Activated naive CD4-positive, alpha-beta T cell treated with anti-CD3 and anti-CD28 coated beads for 36 hours (primary cell): ENCODE measurements around the gene MARCHF11. TPM values are rescaled to one million over a fixed set of nuclear protein-coding genes. Genes with fewer than 3 reads are reported as not detected.

Experiments
- CTCF ChIA-PET: fragments of 350-600 bp; sonication (Branson Sonifier 250); formaldehyde crosslinking; loops from one replicate; lab custom pipeline; 2021; ENCODE audit warnings: antibody characterized with exemption; lab: Charles Lee
- DNase-seq: peaks from one replicate; pipeline ENCODE4 v3.0.0-alpha.2; 2020
- H3K27ac Mint-ChIP-seq: one replicate; pipeline ENCODE4 v1.8.0; 2021; ENCODE audit warnings: mild to moderate bottlenecking, mixed read lengths
- H3K27me3 Mint-ChIP-seq: one replicate; pipeline ENCODE4 v1.8.0; 2021; ENCODE audit warnings: low read depth, mixed read lengths
- H3K36me3 Mint-ChIP-seq: one replicate; pipeline ENCODE4 v1.8.0; 2021; ENCODE audit warnings: low read depth, mixed read lengths
- H3K4me1 Mint-ChIP-seq: one replicate; pipeline ENCODE4 v1.8.0; 2021; ENCODE audit warnings: low read depth, mixed read lengths
- H3K4me3 Mint-ChIP-seq: one replicate; pipeline ENCODE4 v1.8.0; 2021; ENCODE audit warnings: mild to moderate bottlenecking, moderate library complexity, mixed read lengths
- H3K9me3 Mint-ChIP-seq: one replicate; pipeline ENCODE4 v1.8.0; 2021; ENCODE audit warnings: mixed read lengths
- intact Hi-C: fragments of 100-400 bp; cut with micrococcal nuclease; formaldehyde crosslinking; loops from one replicate; pipeline ENCODE4 v1.15.1; 2023
- total RNA-seq, 2 experiments: library from RNA; stranded (reverse); gene quantifications; one replicate each; pipeline ENCODE4 v1.2.3, GENCODE V29; 2021

Gene MARCHF11
- total RNA-seq: not detected

- intact Hi-C loops: no loop called here
- peaks cover 41% of the 10 kb centered on the region for H3K27me3 Mint-ChIP-seq
- DNase-seq: no peak
Observed at GRCh38 chr5:16179511-16179935, at the start of gene MARCHF11. Gene MARCHF11, minus strand, starts transcription at chr5:16179791. Its CDS starts 216 bp downstream, at chr5:16179575.

GRCh38 chr5:16225927-16226326, 46.3 kb upstream of the MARCHF11 start:
- CTCF ChIA-PET: no interaction called here
- no peaks in the 10 kb centered on the region for H3K36me3 Mint-ChIP-seq
- H3K4me1 Mint-ChIP-seq: no peaks in the 10 kb centered on the region
- H3K27ac Mint-ChIP-seq: no peak overlapping the region
- H3K9me3 Mint-ChIP-seq: no peaks in the 10 kb centered on the region
- H3K27me3 Mint-ChIP-seq: no peaks in the 10 kb centered on the region
- no peak for DNase-seq
- no peak overlapping the region for H3K4me3 Mint-ChIP-seq
- intact Hi-C loops: no loop called here

More at GRCh38 chr5:16179511-16179935, at the start of gene MARCHF11:
- Mint-ChIP-seq H3K4me1 (peaks cover 7% of the 10 kb centered on the region), H3K27ac (no peak within 1 kb of the TSS), H3K36me3 (peaks cover 3% of the 10 kb centered on the region), H3K9me3 (no peaks in the 10 kb centered on the region), H3K4me3 (peak within 1 kb of the TSS; percentile 6)
- CTCF ChIA-PET: no interaction called here

DNA sequence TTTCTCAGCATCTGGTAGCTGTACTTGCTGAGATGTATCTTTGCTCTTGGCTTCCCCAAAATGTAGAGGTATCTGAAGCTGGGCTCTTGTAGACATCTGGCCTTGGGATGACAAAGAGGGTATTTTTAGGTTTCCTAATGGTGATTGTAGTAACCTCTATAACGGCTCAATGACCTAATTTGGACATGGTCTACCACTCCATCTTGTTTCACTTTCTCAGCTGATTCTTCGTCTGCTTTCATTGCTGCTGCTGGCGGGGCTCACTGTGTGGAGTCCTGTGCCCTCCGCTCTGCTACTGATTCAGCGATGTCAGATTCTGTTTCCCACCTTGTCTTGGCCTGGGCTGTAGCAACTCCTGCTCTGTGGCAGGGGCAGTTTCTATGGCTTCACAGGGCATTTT, 12.7 kb upstream of the MARCHF11 start:
- peaks cover 4% of the 10 kb centered on the region for H3K9me3 Mint-ChIP-seq
- no peaks in the 10 kb centered on the region for H3K36me3 Mint-ChIP-seq
- DNase-seq: no peak
- no peak overlapping the region for H3K27ac Mint-ChIP-seq
- no peak overlapping the region for H3K4me3 Mint-ChIP-seq
- H3K27me3 Mint-ChIP-seq: no peaks in the 10 kb centered on the region
- H3K4me1 Mint-ChIP-seq: no peaks in the 10 kb centered on the region
- intact Hi-C loops: no loop called here
- CTCF ChIA-PET: no interaction called here

- Mint-ChIP-seq H3K9me3 (no peaks in the 10 kb centered on the region), H3K36me3 (peaks cover 3% of the 10 kb centered on the region), H3K4me1 (peaks cover 7% of the 10 kb centered on the region), H3K27me3 (peaks cover 41% of the 10 kb centered on the region), H3K27ac (no peak overlapping the region), H3K4me3 (no peak overlapping the region)
- intact Hi-C loops: no loop called here
- DNase-seq: no peak
- CTCF ChIA-PET: no interaction called here
Observed at GRCh38 chr5:16180789-16181082, 1.1 kb upstream of the MARCHF11 start.

DNA sequence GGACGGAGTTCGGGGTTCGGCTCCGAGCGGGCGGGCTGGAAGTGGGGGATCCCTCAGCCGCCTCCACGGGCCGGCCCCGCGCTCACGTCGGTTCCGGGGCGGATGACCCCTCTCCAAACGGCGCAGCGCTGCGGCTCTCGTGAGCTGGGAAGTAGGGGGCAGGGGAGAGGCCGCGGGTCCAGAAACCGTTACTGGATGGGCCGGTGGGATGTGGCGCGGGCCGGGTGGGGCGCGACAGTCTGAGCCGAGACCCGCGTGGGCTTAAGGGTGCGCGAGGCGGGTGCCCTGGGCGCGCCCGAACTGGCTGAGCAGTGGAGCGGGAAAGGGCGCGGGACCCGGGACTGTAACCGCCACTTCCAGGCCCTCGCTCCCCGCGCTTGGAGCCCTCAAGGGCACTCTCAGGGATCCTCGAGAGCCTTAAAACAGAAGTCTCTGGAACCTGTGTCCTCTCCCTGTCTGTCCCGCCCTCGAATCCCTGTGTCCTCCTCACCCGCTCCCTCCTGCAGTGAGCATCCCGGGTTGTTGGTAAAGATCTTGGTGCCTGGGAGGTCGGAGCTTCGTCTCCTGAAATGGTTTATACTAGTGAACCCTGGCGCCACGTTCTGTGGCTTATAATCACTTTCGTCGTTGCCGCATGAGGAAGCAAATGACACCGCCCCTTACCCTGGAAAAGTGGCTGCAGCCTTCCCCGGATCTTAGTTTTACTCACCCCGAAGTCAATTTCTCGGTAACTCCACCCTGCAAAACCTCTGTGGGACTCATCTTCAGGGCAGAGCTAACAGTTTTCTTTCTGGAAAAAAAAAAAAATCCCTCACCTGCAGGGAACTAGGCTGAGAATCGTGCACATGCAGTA, 571 bp upstream of the MARCHF11 start:
- Mint-ChIP-seq H3K27ac (no peak overlapping the region), H3K9me3 (no peaks in the 10 kb centered on the region), H3K36me3 (peaks cover 3% of the 10 kb centered on the region), H3K4me3 (no peak overlapping the region), H3K27me3 (peaks cover 41% of the 10 kb centered on the region), H3K4me1 (peaks cover 7% of the 10 kb centered on the region)
- intact Hi-C loops: no loop called here
- DNase-seq: no peak
- CTCF ChIA-PET: interaction anchor here (0.6 kb wide), 1 partner anchor 337 kb away, joined by 3 read pairs; no protein-coding TSS in a partner anchor

GRCh38 chr5:16178745-16179372, 732 bp downstream of the MARCHF11 start:
- CTCF ChIA-PET: no interaction called here
- Mint-ChIP-seq H3K4me3 (peak overlapping the region; percentile 6), H3K36me3 (peaks cover 3% of the 10 kb centered on the region), H3K4me1 (peaks cover 7% of the 10 kb centered on the region), H3K27ac (no peak overlapping the region), H3K9me3 (no peaks in the 10 kb centered on the region), H3K27me3 (peaks cover 41% of the 10 kb centered on the region)
- DNase-seq: peak; percentile 55
- intact Hi-C loops: no loop called here

- no peaks in the 10 kb centered on the region for H3K9me3 Mint-ChIP-seq
- CTCF ChIA-PET: interaction anchor here (2.1 kb wide), 1 partner anchor 9 kb away, joined by 5 read pairs; no protein-coding TSS in a partner anchor
- H3K27ac Mint-ChIP-seq: no peak overlapping the region
- no peaks in the 10 kb centered on the region for H3K36me3 Mint-ChIP-seq
- intact Hi-C loops: no loop called here
- H3K4me1 Mint-ChIP-seq: no peaks in the 10 kb centered on the region
- H3K4me3 Mint-ChIP-seq: no peak overlapping the region
- H3K27me3 Mint-ChIP-seq: peaks cover 8% of the 10 kb centered on the region
- DNase-seq: no peak
Observed at GRCh38 chr5:16169550-16169949, 10.0 kb downstream of the MARCHF11 start.

GRCh38 chr5:16160706-16161105, 18.9 kb downstream of the MARCHF11 start:
- Mint-ChIP-seq H3K4me3 (no peak overlapping the region), H3K36me3 (no peaks in the 10 kb centered on the region), H3K4me1 (no peaks in the 10 kb centered on the region), H3K27ac (no peak overlapping the region), H3K9me3 (no peaks in the 10 kb centered on the region), H3K27me3 (peaks cover 2% of the 10 kb centered on the region)
- CTCF ChIA-PET: interaction anchor here (0.5 to 2.4 kb wide), 20 partner anchors 9 to 1048 kb away, joined by 3 to 26 read pairs (median 4); no protein-coding TSS in a partner anchor
- peak; percentile 45 for DNase-seq
- intact Hi-C loops: loop anchor here (1.0 kb wide), 4 partner anchors 296 to 1029 kb away; no protein-coding TSS in a partner anchor

DNA sequence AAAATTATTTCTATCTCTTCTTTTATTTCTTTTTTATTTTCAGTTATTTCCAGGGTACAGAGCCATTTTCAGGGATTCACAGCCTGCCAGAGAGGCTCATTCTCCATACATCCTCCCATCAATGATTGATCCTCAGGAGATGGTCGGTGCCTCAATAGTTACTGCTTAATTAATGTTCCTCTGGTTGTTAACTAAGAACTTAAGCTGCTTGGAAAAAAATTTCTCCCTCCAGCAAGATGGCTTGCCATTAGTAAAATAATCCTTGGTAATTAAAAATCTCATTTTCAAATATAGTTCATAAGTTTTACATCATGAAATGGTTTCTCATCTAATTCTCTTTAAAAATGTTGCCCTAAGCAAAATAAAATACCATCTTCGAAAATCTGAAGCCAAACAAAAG, 20.0 kb downstream of the MARCHF11 start:
- Mint-ChIP-seq H3K4me3 (no peak overlapping the region), H3K36me3 (no peaks in the 10 kb centered on the region), H3K4me1 (no peaks in the 10 kb centered on the region), H3K27me3 (no peaks in the 10 kb centered on the region), H3K9me3 (no peaks in the 10 kb centered on the region), H3K27ac (no peak overlapping the region)
- CTCF ChIA-PET: interaction anchor here (0.9 to 2.4 kb wide), 4 partner anchors 13 to 466 kb away, joined by 3 to 26 read pairs (median 4); no protein-coding TSS in a partner anchor
- intact Hi-C loops: loop anchor here (1.0 kb wide), 4 partner anchors 297 to 1030 kb away; no protein-coding TSS in a partner anchor
- no peak for DNase-seq

GRCh38 chr5:16156152-16156551, 23.4 kb downstream of the MARCHF11 start:
- no peak overlapping the region for H3K27ac Mint-ChIP-seq
- no peaks in the 10 kb centered on the region for H3K36me3 Mint-ChIP-seq
- peaks cover 3% of the 10 kb centered on the region for H3K27me3 Mint-ChIP-seq
- no peak for DNase-seq
- CTCF ChIA-PET: no interaction called here
- H3K4me3 Mint-ChIP-seq: no peak overlapping the region
- intact Hi-C loops: no loop called here
- H3K9me3 Mint-ChIP-seq: no peaks in the 10 kb centered on the region
- H3K4me1 Mint-ChIP-seq: no peaks in the 10 kb centered on the region

GRCh38 chr5:16152601-16153568, 26.7 kb downstream of the MARCHF11 start:
- Mint-ChIP-seq H3K27ac (no peak overlapping the region), H3K27me3 (peaks cover 9% of the 10 kb centered on the region), H3K36me3 (no peaks in the 10 kb centered on the region), H3K9me3 (peaks cover 3% of the 10 kb centered on the region), H3K4me1 (no peaks in the 10 kb centered on the region), H3K4me3 (no peak overlapping the region)
- intact Hi-C loops: no loop called here
- CTCF ChIA-PET: no interaction called here
- no peak for DNase-seq

DNA sequence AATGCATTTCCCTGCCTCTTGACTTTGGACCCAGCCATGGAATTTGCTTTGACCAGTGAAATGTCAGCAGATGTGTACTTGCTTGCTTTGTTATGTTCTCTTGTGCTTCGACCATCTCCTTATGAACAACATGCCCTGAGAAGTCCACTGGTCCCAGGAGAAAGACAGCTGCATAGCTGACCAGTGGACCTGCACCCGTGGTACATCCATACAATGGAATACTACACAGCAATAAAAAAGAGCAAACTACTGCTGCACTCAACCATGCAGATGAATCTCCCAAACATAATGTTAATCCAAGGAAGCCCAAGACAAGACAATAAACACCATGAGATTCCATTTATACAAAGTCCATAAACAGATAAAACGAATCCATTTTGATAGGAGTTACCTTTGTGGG, 30.0 kb downstream of the MARCHF11 start:
- H3K36me3 Mint-ChIP-seq: no peaks in the 10 kb centered on the region
- H3K9me3 Mint-ChIP-seq: peaks cover 3% of the 10 kb centered on the region
- H3K4me3 Mint-ChIP-seq: no peak overlapping the region
- CTCF ChIA-PET: no interaction called here
- H3K27ac Mint-ChIP-seq: no peak overlapping the region
- H3K4me1 Mint-ChIP-seq: no peaks in the 10 kb centered on the region
- peaks cover 9% of the 10 kb centered on the region for H3K27me3 Mint-ChIP-seq
- intact Hi-C loops: no loop called here
- DNase-seq: no peak
